Activated CD4-positive, alpha-beta T cell treated with anti-CD3 and anti-CD28 coated beads, Interleukin-2, amount 50 U/mL, for 24 hours (primary cell): ENCODE data around the gene CFAP77.
"Not testable (repeated sequence)": the region's sequence is repeated elsewhere in the genome, so short reads cannot be mapped to it uniquely, and the experiment has no call there.

Experiments
- DNase-seq, 2 donors: peaks; one replicate each; pipeline ENCODE4 v3.0.0-alpha.2; 2020; ENCODE audit warnings: low read depth in 1 of 2, low spot score in 1 of 2

Gene CFAP77

DNA sequence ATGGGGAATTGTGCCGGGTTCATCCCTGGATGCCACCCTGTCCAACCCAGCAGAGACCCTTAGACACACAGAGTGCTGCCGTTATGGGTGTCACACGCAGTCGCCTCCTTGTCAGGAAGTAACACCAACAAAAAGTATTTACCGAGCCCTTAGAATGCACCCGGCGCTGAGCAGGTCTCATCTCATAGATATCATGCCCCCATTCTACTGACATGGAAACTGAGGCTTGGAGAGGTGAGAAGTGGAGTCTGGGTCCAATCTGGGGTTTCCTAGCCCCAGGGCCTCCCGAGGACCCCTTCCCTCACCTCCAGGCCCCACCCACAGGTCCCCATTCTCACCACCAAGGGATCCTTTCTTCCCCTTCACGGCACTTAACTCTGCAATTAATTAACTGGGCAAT lies 135.6 kb downstream of the CFAP77 start:
- DNase-seq = no peak

DNA sequence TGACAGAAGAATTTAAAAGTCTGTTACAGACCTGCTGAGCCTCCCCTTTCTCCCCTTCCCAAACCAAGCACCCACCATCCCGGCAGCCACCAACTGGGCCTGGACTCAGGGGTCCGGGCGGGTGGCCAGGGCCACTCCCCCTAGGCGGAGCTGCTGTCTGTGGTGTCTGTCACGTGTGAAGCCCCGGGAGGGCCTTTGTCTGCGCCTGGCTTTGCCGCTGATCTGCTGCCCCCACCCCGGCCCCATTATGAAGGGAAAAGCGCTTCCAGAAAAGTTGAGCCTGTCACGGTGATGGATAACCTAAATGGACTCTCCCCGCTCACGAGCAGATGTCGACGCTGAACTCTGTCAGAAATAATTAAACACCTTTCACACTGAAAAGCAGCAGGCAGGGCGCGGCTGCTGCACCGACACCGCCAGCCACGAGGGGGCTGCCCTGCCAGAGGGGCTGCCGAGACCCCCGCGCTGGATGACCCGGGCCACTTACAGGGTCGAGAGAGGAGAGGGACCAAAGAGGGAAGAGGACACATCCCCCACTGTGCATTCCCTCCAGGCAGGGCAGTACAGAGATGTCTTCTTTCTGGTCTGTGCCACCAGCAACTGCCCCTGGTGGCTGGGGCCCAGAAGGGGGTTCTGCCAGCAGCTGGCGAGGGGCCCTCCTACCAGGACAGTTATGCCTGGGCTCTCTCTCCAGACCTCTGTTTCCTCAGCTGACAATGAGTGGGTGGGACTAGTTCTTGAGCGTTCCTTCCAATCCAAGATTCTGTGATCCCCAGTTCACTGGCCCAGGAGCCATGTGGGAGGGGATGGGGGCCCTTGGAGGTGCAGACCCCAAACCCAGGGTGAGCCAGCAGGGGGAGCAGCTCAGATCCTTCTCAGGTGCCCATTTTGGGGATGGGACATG lies 136.4 kb downstream of the CFAP77 start:
- no peak for DNase-seq

DNA sequence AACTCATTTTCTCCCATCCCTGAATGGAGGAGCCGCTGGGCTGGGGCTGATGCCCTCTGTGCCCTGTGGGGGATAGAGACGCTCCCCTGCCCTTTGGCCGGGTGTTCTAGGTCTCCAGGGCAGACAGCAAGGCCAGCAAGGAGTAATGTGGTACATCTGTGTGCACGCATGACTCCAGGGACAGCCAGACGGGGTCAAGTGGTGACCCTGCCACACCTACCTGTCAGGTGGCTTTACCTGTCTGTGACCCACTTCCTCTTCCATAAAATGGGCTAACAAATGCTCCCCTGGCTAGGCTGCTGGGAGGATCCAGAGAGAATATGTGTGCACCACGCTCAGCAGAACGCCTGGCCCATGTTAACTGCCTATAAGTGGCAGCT lies 137.0 kb downstream of the CFAP77 start:
- no peak for DNase-seq

GRCh38 chr9:132547436-132547835 lies 137.4 kb downstream of the CFAP77 start:
- DNase-seq = no peak

DNA sequence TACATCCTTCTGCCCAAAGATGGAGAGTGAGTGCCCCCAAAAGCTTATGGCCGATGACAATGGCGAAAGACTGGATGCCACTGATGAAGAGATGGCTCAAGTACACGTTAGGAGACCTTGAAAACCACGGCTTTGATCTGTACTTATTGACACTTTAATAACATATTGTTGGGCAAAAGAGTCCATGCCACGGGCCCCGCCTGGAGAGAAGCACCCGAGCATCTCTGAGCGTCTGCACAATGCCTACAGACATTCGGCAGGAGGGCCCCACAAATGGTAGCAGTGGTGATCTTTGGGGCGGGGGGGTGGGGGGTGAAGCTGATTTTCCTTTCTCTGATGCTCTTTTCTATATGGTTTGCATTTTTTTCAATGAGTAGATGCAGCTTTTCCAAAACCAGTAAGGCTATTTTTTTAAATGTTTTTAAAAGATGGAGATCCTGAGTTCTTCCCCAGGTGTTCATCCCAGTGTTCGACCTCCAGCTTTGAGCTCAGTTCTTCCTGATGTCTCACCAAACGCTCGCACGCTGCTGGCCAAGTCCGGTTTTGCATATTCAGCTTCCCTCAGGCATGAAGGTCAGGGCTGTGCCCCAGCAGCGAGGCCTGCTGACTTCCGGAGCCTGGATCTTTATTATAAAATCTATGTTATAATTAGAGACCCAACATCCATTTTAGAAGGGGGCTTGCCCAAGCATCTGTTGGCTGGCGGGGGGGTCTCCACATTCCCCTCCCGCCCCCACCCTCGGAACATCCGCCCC lies 138.1 kb downstream of the CFAP77 start:
- no peak for DNase-seq

- DNase-seq = no peak
Observed at GRCh38 chr9:132548751-132549640, 139.0 kb downstream of the CFAP77 start.

DNA sequence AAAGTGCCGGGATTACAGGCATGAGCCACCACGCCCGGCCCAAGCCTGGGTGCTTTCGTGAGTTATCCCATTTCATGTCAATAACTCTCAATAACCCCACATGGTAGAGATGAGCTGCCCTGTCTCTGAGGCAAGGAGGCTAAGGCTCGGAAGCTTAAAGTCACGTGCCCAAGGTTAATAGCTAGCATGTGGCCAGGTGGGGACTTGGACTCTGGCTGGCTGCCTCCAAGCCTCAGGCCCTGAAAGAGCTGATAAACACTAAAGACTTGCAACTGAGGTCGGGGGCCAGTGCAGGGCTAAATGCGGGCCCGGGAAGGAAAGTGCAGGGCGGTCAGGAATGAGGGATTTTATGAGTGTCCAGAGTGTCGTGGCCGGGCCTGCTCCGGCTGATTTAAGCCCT lies 141.5 kb downstream of the CFAP77 start:
- no peak for DNase-seq

- DNase-seq = no peak
Observed at GRCh38 chr9:132552041-132552440, 142.0 kb downstream of the CFAP77 start.

- no peak for DNase-seq
Observed at GRCh38 chr9:132554755-132555154, 144.7 kb downstream of the CFAP77 start.

GRCh38 chr9:132555528-132555927 lies 145.5 kb downstream of the CFAP77 start:
- no peak for DNase-seq

- DNase-seq = no peak
Observed at GRCh38 chr9:132556235-132556634, 146.2 kb downstream of the CFAP77 start.

GRCh38 chr9:132556714-132557113 lies 146.7 kb downstream of the CFAP77 start:
- no peak for DNase-seq

- no peak for DNase-seq
Observed at GRCh38 chr9:132557159-132557558, 147.1 kb downstream of the CFAP77 start.

DNA sequence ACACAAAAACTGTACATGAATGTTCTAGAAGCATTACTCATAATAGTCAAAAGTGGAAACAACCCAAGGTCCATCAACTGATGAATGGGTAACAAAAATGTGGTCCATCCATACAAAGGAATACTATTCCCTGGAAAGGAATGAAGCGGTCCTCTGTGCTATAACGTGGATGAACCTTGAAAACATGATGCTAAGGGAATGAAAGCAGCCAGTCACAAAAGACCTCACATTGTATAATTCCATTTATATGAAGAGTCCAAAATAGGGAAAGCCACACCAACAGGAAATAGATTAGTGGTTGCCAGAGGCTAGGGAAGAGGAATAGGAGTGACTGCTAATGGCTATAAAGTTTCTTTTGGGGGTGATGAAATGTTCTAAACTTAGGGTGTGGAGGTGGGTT lies 149.7 kb downstream of the CFAP77 start:
- no peak for DNase-seq

GRCh38 chr9:132560616-132561202 lies 150.7 kb downstream of the CFAP77 start:
- DNase-seq = no peak

- DNase-seq = no peak
Observed at GRCh38 chr9:132562306-132562573, 152.2 kb downstream of the CFAP77 start.

- no peak for DNase-seq
Observed at GRCh38 chr9:132564526-132564925, 154.5 kb downstream of the CFAP77 start.

DNA sequence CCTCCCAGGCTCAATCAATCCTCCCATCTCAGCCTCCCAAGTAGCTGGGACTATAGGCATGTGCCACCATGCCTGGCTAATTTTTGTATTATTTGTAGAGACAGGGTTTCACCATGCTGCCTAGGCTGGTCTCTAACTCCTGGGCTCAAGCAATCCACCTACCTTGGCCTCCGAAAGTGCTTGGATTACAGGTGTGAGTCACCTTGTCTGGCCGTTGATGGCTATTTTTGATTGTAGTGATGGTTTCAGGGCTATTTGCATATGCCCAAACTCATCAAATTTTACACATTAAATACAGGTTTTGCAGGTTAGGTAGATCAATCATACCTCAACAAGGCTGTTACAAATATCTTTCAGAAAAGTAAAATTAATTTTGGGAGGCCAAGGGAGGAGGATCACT lies 158.8 kb downstream of the CFAP77 start:
- DNase-seq = not testable (repeated sequence)

DNA sequence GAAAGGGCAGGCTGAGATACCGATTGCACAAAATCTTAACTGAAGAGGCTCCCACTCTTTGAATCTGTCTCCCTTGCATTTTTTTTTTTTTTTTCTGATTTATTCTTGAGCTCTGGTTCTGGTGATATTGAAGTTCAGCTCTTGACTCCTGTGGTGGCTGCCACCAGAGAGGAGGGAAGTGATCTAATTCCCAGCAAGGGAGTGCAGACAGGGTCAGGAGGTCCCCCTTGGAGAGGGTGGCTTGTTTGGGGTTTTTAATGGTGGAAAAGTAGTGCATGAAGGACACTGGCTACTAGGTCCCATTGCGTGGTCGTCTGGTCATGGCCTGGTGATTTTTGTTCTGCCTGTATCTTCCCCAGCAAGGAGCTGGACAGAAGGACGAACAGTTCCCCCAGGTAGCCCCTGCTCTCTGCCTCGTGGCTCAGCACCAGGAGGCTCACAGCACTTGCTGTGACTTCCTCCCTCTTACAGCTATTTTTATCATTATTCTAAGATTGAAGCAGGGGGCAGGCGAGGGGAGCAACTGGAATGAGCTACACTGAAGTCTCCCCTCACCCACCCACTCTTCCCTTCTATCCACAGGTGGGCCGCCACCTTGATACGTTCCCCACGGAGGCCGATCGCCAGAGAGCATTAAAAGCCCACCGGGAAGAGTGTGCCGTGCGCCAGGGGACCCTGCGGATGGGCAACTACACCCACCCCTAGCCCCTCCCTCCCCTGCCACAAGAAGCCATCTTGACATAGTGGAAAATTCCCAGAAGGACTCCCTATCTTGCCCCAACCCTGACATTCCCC lies 162.0 kb downstream of the CFAP77 start:
- no peak for DNase-seq

GRCh38 chr9:132572921-132573320 lies 162.9 kb downstream of the CFAP77 start:
- DNase-seq = no peak
